Liver (tissue), 9 donors: ENCODE measurements around the gene PHIP. TPM values are rescaled to one million over a fixed set of nuclear protein-coding genes. Genes with fewer than 3 reads are reported as not detected.

Source experiments
- DNase-seq: peaks from one replicate; pipeline ENCODE4 v3.0.0-alpha.2; 2017; ENCODE audit warnings: low spot score
- H3K27ac ChIP-seq, 2 donors: one replicate each; pipeline ENCODE4 v1.7.0; 2013; ENCODE audit warnings: inconsistent platforms in 2 of 2, low read length in 2 of 2, control low read depth in 1 of 2, low read depth in 1 of 2, mild to moderate bottlenecking in 1 of 2
- H3K27me3 ChIP-seq, 4 donors: one replicate each; pipeline versions ENCODE4 v1.6.1 to v1.7.0; 2013; ENCODE audit warnings: low read length in 3 of 4, inconsistent platforms in 1 of 4, mild to moderate bottlenecking in 1 of 4, moderate library complexity in 1 of 4; ENCODE audit not compliant: control insufficient read depth in 4 of 4, insufficient read depth in 4 of 4
- H3K36me3 ChIP-seq, 4 donors: one replicate each; pipeline versions ENCODE4 v1.6.1 to v1.7.0; 2013; ENCODE audit warnings: low read length in 3 of 4, mild to moderate bottlenecking in 3 of 4, low read depth in 1 of 4, moderate library complexity in 1 of 4; ENCODE audit not compliant: control insufficient read depth in 4 of 4, insufficient read depth in 3 of 4
- H3K4me1 ChIP-seq, 4 donors: one replicate each; pipeline versions ENCODE4 v1.6.1 to v1.7.0; 2013; ENCODE audit warnings: low read length in 3 of 4, mild to moderate bottlenecking in 3 of 4, moderate library complexity in 1 of 4; ENCODE audit not compliant: control insufficient read depth in 4 of 4, insufficient read depth in 4 of 4
- H3K4me3 ChIP-seq, 3 donors: one replicate each; pipeline versions ENCODE4 v1.6.1 to v1.7.0; 2013; ENCODE audit warnings: low read length in 3 of 3, control low read depth in 1 of 3, low read depth in 1 of 3, mild to moderate bottlenecking in 1 of 3
- H3K9ac ChIP-seq, 2 donors: one replicate each; pipeline ENCODE4 v1.7.0; 2013; ENCODE audit warnings: low read length in 2 of 2, mild to moderate bottlenecking in 2 of 2, moderate library complexity in 2 of 2, control low read depth in 1 of 2, low read depth in 1 of 2
- H3K9me3 ChIP-seq, 4 donors: one replicate each; pipeline versions ENCODE4 v1.6.1 to v1.7.0; 2013; ENCODE audit warnings: low read length in 3 of 4; ENCODE audit not compliant: control insufficient read depth in 4 of 4
- ATF3 ChIP-seq: IDR thresholded peaks from 2 replicates; pipeline ENCODE4 v1.6.1; 2016; ENCODE audit warnings: antibody characterized with exemption
- EGR1 ChIP-seq, 2 donors: IDR thresholded peaks; 2 replicates each; pipeline ENCODE4 v1.6.1; 2016 to 2018; ENCODE audit warnings: antibody characterized with exemption in 2 of 2, low read depth in 2 of 2
- FOXA1 ChIP-seq: IDR thresholded peaks from 2 replicates; pipeline ENCODE4 v1.6.1; 2016; ENCODE audit warnings: antibody characterized with exemption
- FOXA2 ChIP-seq: IDR thresholded peaks from 2 replicates; pipeline ENCODE4 v1.6.1; 2016; ENCODE audit warnings: antibody characterized with exemption
- GABPA ChIP-seq, 2 donors: IDR thresholded peaks in 1 of 2; conservative IDR thresholded peaks in 1 of 2; 2 replicates each; pipeline ENCODE4 v1.6.1; 2016; ENCODE audit warnings: antibody characterized with exemption in 2 of 2, mild to moderate bottlenecking in 1 of 2, moderate library complexity in 1 of 2
- HNF4A ChIP-seq, 2 donors: conservative IDR thresholded peaks; 2 replicates each; pipeline ENCODE4 v1.6.1; 2016; ENCODE audit warnings: antibody characterized with exemption in 2 of 2, mild to moderate bottlenecking in 2 of 2
- HNF4G ChIP-seq: IDR thresholded peaks from 2 replicates; pipeline ENCODE4 v1.6.1; 2016; ENCODE audit warnings: antibody characterized with exemption
- JUND ChIP-seq, 2 donors: IDR thresholded peaks; 2 replicates each; pipeline ENCODE4 v1.6.1; 2016; ENCODE audit warnings: antibody characterized with exemption in 2 of 2
- NR2F2 ChIP-seq: IDR thresholded peaks from 2 replicates; pipeline ENCODE4 v1.6.1; 2016; ENCODE audit warnings: antibody characterized with exemption
- REST ChIP-seq: IDR thresholded peaks from 2 replicates; pipeline ENCODE4 v1.6.1; 2016; ENCODE audit warnings: antibody characterized with exemption, mild to moderate bottlenecking
- RXRA ChIP-seq, 2 donors: IDR thresholded peaks; 2 replicates each; pipeline ENCODE4 v1.6.1; 2017 to 2018; ENCODE audit warnings: antibody characterized with exemption in 2 of 2, mild to moderate bottlenecking in 1 of 2
- SP1 ChIP-seq: IDR thresholded peaks from 2 replicates; pipeline ENCODE4 v1.6.1; 2018; ENCODE audit warnings: antibody characterized with exemption, mild to moderate bottlenecking
- TAF1 ChIP-seq: conservative IDR thresholded peaks from 2 replicates; pipeline ENCODE4 v1.6.1; 2016; ENCODE audit warnings: antibody characterized with exemption, mild to moderate bottlenecking
- ZBTB33 ChIP-seq: IDR thresholded peaks from 2 replicates; pipeline ENCODE4 v1.6.1; 2016; ENCODE audit warnings: antibody characterized with exemption
- WGBS: extraction: QIAGEN DNeasy Blood & Tissue Kit; methylation state at CpG from one replicate; pipeline ENCODE4 v1.1.7; 2013; 5-methylcytosine and 5-hydroxymethylcytosine counted together
- polyA plus RNA-seq, 2 donors: library from polyadenylated mRNA; stranded (reverse) in 1 of 2; unstranded in 1 of 2; fragments of 200-250 nt in 1 of 2; fragments of >200 nt in 1 of 2; fragmentation: Nextera tagmentation in 1 of 2; extraction: Ambion mirVana in 1 of 2; gene quantifications; one replicate each; pipeline versions ENCODE4 v1.2.1 to v1.2.3, GENCODE V29; 2013 to 2015
- total RNA-seq, 2 donors: library from RNA; depleted of rRNA; stranded (reverse); fragments of >200 nt; gene quantifications; one replicate each; pipeline ENCODE4 v1.2.3, GENCODE V29; 2014
- TF ChIP-seq, protein P1 (sequence below): fragments of 150-350 bp; IDR thresholded peaks from 2 replicates; pipeline ENCODE4 v1.5.1; 2017; ENCODE audit warnings: improper control_type of control experiment, low read depth, low read length; ENCODE audit not compliant: missing input control
- donor health status: healthy.
- donor health status: healthy.
- donor health status: healthy.
- donor health status: healthy.
- donor health status: healthy.

PHIP gene
- total and polyA plus RNA-seq, 4 donors, result 1.6 to 22.4 (median 9.4) TPM

DNA sequence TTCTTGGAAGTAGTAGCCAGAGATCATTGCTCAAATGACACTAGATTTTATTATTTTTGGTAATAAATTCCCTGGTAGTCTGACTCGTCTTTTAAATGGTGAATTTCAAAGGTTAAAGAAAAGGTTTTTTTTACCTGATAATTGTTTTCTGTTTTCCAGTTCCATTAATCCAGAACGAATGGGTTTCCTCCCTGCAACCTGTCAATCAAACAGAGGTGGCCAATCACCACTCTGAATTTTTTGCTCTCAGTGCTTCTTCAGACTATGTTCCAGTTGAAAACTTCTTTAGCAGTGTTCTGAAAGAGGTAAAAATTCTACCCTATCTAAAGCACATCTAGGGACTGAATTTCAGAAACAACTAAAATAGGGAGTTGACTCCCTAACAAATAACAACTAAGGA, 73.8 kb downstream of the PHIP start:
- 91% methylated on average over 2 of the region's 2 CpGs for WGBS
- Histone ChIP-seq H3K9ac (no peak overlapping the region), H3K27ac (no peak overlapping the region), H3K36me3 (peaks cover 2 to 31% (median 13%) of the 10 kb centered on the region in 4 donors), H3K4me3 (no peak overlapping the region), H3K9me3 (no peaks in the 10 kb centered on the region), H3K27me3 (no peaks in the 10 kb centered on the region), H3K4me1 (no peaks in the 10 kb centered on the region)
- DNase-seq, result no peak
- TF ChIP-seq RXRA (IDR thresholded peaks at IDR 0.05) (no peak), HNF4G (no peak), ATF3 (no peak), EGR1 (IDR thresholded peaks at IDR 0.05; ENCODE audit: low read depth in 2 of 2) (no peak), FOXA1 (no peak), JUND (IDR thresholded peaks at IDR 0.05) (no peak), ZBTB33 (no peak), GABPA (IDR thresholded peaks at IDR 0.05 in 1 of 2, conservative IDR thresholded peaks at IDR 0.05 in 1 of 2) (no peak), FOXA2 (no peak), HNF4A (conservative IDR thresholded peaks at IDR 0.05) (no peak), NR2F2 (no peak)

DNA sequence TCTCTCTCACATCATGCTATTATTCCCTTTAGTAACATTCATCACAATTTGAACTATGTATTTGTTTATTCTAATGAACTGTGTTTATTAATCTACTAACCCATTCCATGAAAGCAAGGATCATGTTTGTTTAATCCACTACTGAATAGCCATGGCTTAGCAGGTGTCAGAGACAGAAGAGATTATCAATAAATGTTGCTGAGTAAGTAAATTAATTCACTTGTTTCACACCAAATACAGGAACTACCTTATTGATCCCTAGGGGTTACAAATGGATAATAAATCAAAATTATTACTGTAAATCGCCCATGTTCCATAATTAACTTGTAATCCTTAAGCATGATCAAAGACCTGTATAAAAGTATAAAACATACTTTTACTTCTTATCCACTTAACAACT, 76.6 kb downstream of the PHIP start:
- Histone ChIP-seq H3K9me3 (no peaks in the 10 kb centered on the region), H3K27ac (no peak overlapping the region), H3K27me3 (no peaks in the 10 kb centered on the region), H3K36me3 (peaks cover 6 to 41% (median 27%) of the 10 kb centered on the region in 4 donors), H3K4me3 (no peak overlapping the region), H3K4me1 (no peaks in the 10 kb centered on the region), H3K9ac (no peak overlapping the region)
- WGBS, result 95% methylated on average over 1 of the region's 1 CpG
- no peak for DNase-seq
- no peak for TF ChIP-seq ATF3
- TF ChIP-seq ZBTB33, result no peak
- no peak for TF ChIP-seq JUND (IDR thresholded peaks at IDR 0.05)
- no peak for TF ChIP-seq HNF4A (conservative IDR thresholded peaks at IDR 0.05)
- no peak for TF ChIP-seq TAF1
- no peak for TF ChIP-seq HNF4G
- no peak for TF ChIP-seq FOXA2
- TF ChIP-seq SP1, result no peak

GRCh38 chr6:78999737-79000136, 78.3 kb downstream of the PHIP start:
- no peak overlapping the region for H3K4me3 ChIP-seq
- H3K27me3 ChIP-seq, result no peaks in the 10 kb centered on the region
- H3K36me3 ChIP-seq, result peaks cover 6 to 56% (median 40%) of the 10 kb centered on the region in 4 donors
- H3K27ac ChIP-seq, result no peak overlapping the region
- no peaks in the 10 kb centered on the region for H3K9me3 ChIP-seq
- no peak overlapping the region for H3K9ac ChIP-seq
- no peaks in the 10 kb centered on the region for H3K4me1 ChIP-seq
- TF ChIP-seq ZBTB33, result no peak
- TF ChIP-seq HNF4A (conservative IDR thresholded peaks at IDR 0.05), result no peak
- TF ChIP-seq NR2F2, result no peak
- TF ChIP-seq FOXA1, result no peak
- TF ChIP-seq FOXA2, result no peak
- no peak for TF ChIP-seq REST
- TF ChIP-seq SP1, result no peak
- TF ChIP-seq, protein P1, sequence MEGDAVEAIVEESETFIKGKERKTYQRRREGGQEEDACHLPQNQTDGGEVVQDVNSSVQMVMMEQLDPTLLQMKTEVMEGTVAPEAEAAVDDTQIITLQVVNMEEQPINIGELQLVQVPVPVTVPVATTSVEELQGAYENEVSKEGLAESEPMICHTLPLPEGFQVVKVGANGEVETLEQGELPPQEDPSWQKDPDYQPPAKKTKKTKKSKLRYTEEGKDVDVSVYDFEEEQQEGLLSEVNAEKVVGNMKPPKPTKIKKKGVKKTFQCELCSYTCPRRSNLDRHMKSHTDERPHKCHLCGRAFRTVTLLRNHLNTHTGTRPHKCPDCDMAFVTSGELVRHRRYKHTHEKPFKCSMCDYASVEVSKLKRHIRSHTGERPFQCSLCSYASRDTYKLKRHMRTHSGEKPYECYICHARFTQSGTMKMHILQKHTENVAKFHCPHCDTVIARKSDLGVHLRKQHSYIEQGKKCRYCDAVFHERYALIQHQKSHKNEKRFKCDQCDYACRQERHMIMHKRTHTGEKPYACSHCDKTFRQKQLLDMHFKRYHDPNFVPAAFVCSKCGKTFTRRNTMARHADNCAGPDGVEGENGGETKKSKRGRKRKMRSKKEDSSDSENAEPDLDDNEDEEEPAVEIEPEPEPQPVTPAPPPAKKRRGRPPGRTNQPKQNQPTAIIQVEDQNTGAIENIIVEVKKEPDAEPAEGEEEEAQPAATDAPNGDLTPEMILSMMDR, result no peak
- DNase-seq, result no peak
